Right atrium auricular region (tissue), 2 donors: ENCODE data around the gene ATP5F1B. TPM values are rescaled to one million over a fixed set of nuclear protein-coding genes. Genes with fewer than 3 reads are reported as not detected.

Experiments used
- DNase-seq: peaks from one replicate; pipeline ENCODE4 v3.0.0-alpha.2; 2019; ENCODE audit warnings: low spot score
- H3K27ac ChIP-seq, 2 donors: fragments of 200-600 bp; sonication (generic); 1 replicate in 1 of 2; 2 replicates in 1 of 2; pipeline ENCODE4 v1.5.1; 2016 to 2019
- H3K27me3 ChIP-seq, 2 donors: fragments of 200-600 bp; sonication (generic); one replicate each; pipeline versions ENCODE4 v1.5.1 to v1.6.0; 2017 to 2019
- H3K36me3 ChIP-seq: fragments of 200-600 bp; sonication (generic); one replicate; pipeline ENCODE4 v1.5.1; 2016
- H3K4me1 ChIP-seq, 2 donors: fragments of 200-600 bp; sonication (generic); one replicate each; pipeline versions ENCODE4 v1.5.1 to v1.6.0; 2017 to 2019
- H3K4me3 ChIP-seq, 2 donors: fragments of 200-600 bp; sonication (generic); 1 replicate in 1 of 2; 2 replicates in 1 of 2; pipeline ENCODE4 v1.5.1; 2017 to 2019; ENCODE audit warnings: mild to moderate bottlenecking in 1 of 2, moderate library complexity in 1 of 2
- H3K9me3 ChIP-seq, 2 donors: fragments of 200-600 bp; sonication (generic); one replicate each; pipeline ENCODE4 v1.5.1; 2019
- total RNA-seq, 2 donors: library from RNA; depleted of rRNA; stranded (reverse); fragments of >200 nt; gene quantifications; one replicate each; pipeline ENCODE4 v1.1.0, GENCODE V29; 2016
- TF ChIP-seq, protein P1 (sequence below), 2 donors: fragments of 200-600 bp; sonication (generic); IDR thresholded peaks; one replicate each; pipeline ENCODE4 v1.5.1; 2019; ENCODE audit warnings: antibody characterized with exemption in 2 of 2

The ATP5F1B gene
- total RNA-seq, 2 donors from 2014 or later = 1,028 to 1,860 TPM

- Histone ChIP-seq H3K27me3 (no peaks in the 10 kb centered on the region), H3K27ac (peak overlapping the region; percentile 18 to 53), H3K9me3 (no peaks in the 10 kb centered on the region), H3K4me1 (peaks cover 0 to 53% of the 10 kb centered on the region in 2 donors), H3K36me3 (peaks cover 4% of the 10 kb centered on the region), H3K4me3 (peak overlapping the region; percentile 7 to 10)
- TF ChIP-seq, protein P1, sequence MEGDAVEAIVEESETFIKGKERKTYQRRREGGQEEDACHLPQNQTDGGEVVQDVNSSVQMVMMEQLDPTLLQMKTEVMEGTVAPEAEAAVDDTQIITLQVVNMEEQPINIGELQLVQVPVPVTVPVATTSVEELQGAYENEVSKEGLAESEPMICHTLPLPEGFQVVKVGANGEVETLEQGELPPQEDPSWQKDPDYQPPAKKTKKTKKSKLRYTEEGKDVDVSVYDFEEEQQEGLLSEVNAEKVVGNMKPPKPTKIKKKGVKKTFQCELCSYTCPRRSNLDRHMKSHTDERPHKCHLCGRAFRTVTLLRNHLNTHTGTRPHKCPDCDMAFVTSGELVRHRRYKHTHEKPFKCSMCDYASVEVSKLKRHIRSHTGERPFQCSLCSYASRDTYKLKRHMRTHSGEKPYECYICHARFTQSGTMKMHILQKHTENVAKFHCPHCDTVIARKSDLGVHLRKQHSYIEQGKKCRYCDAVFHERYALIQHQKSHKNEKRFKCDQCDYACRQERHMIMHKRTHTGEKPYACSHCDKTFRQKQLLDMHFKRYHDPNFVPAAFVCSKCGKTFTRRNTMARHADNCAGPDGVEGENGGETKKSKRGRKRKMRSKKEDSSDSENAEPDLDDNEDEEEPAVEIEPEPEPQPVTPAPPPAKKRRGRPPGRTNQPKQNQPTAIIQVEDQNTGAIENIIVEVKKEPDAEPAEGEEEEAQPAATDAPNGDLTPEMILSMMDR (IDR thresholded peaks at IDR 0.05) = no peak
- peak; percentile 9 for DNase-seq
These were observed 39.1 kb upstream of the ATP5F1B start for GRCh38 chr12:56684745-56685359.

- Histone ChIP-seq H3K27ac (no peak overlapping the region), H3K4me1 (peaks cover 0 to 64% of the 10 kb centered on the region in 2 donors), H3K4me3 (no peak overlapping the region), H3K36me3 (peaks cover 4% of the 10 kb centered on the region), H3K27me3 (no peaks in the 10 kb centered on the region), H3K9me3 (no peaks in the 10 kb centered on the region)
- DNase-seq = no peak
- TF ChIP-seq, protein P1 (IDR thresholded peaks at IDR 0.05) = no peak
These were observed 36.5 kb upstream of the ATP5F1B start for GRCh38 chr12:56682323-56682722.

DNA sequence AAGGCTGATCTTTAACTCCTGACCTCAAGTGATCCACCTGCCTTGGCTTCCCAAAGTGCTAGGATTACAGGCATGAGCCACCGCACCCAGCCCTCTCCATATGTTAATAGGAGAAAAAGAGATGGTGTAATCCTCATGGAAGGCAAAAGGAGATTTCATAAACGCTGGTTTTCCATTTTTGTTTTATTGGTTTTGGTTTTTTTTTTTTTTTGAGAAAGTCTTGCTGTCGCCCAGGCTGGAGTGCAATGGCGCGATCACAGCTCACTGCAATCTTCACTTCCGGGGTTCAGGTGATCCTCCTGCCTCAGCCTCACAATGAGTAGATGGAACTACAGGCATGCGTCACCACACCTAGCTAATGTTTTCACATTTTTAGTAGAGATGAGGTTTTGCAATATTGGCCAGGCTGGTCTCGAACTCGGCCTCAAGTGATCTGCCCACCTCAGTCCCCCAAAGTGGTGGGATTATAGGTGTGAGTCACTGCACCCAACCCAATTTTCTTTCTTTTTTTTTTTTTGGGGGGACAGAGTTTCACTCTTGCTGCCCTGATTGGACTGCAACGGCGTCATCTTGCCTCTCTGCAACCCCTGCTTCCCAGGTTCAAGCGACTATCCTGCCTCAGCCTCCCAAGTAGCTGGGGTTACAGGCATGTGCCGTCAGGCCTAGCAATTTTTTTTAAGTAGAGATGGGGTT lies 34.2 kb upstream of the ATP5F1B start:
- Histone ChIP-seq H3K27ac (no peak overlapping the region), H3K36me3 (peaks cover 4% of the 10 kb centered on the region), H3K9me3 (no peaks in the 10 kb centered on the region), H3K4me3 (no peak overlapping the region), H3K4me1 (peaks cover 0 to 63% of the 10 kb centered on the region in 2 donors), H3K27me3 (no peaks in the 10 kb centered on the region)
- TF ChIP-seq, protein P1 (IDR thresholded peaks at IDR 0.05) = no peak
- DNase-seq = peak; percentile 30

DNA sequence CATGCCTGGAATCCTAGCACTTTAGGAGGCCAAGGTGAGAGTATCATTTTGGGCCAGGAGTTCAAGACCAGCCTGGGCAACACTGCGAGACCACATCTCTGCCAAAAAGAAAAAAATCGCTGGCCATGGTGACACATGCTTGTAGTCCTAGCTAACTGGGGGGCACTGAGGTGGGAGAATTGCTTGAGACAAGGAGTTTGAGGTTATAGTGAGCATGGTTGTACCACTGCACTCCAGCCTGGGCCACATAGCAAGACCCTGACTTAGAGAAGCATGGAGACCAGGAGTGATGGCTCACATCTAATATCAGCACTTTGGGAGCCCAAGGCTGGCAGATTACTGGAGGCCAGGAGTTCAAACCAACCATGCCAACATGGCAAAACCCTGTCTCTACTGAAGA lies 33.1 kb upstream of the ATP5F1B start:
- Histone ChIP-seq H3K27me3 (no peaks in the 10 kb centered on the region), H3K27ac (no peak overlapping the region), H3K9me3 (no peaks in the 10 kb centered on the region), H3K4me3 (no peak overlapping the region), H3K4me1 (peaks cover 0 to 58% of the 10 kb centered on the region in 2 donors), H3K36me3 (peaks cover 4% of the 10 kb centered on the region)
- TF ChIP-seq, protein P1 (IDR thresholded peaks at IDR 0.05) = no peak
- peak; percentile 42 for DNase-seq

DNA sequence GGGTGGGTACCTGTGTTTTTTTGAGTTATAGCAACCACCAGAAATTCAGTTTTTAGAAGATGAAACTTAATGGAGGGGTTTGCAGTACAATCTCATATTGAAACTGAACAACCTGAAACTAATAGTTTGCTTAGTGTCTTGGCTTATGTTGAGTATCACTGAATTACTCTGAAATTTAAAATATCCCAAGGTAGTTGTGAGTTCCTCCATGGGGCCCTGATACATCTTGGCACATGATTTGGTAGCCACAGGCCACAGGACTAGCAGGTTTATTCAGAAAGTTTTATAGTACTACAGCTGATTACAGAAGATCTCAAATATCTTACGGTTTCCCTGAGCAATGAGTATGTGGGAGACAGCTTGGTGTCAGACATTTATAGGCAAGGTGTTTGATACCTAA lies 31.9 kb upstream of the ATP5F1B start:
- no peaks in the 10 kb centered on the region for H3K9me3 ChIP-seq
- no peak overlapping the region for H3K4me3 ChIP-seq
- no peak overlapping the region for H3K27ac ChIP-seq
- TF ChIP-seq, protein P1 (IDR thresholded peaks at IDR 0.05) = no peak
- peaks cover 4% of the 10 kb centered on the region for H3K36me3 ChIP-seq
- H3K27me3 ChIP-seq = no peaks in the 10 kb centered on the region
- H3K4me1 ChIP-seq = peaks cover 0 to 50% of the 10 kb centered on the region in 2 donors
- DNase-seq = peak; percentile 16
